Measurements from ENCODE around the gene NFKBIL1.

DNA sequence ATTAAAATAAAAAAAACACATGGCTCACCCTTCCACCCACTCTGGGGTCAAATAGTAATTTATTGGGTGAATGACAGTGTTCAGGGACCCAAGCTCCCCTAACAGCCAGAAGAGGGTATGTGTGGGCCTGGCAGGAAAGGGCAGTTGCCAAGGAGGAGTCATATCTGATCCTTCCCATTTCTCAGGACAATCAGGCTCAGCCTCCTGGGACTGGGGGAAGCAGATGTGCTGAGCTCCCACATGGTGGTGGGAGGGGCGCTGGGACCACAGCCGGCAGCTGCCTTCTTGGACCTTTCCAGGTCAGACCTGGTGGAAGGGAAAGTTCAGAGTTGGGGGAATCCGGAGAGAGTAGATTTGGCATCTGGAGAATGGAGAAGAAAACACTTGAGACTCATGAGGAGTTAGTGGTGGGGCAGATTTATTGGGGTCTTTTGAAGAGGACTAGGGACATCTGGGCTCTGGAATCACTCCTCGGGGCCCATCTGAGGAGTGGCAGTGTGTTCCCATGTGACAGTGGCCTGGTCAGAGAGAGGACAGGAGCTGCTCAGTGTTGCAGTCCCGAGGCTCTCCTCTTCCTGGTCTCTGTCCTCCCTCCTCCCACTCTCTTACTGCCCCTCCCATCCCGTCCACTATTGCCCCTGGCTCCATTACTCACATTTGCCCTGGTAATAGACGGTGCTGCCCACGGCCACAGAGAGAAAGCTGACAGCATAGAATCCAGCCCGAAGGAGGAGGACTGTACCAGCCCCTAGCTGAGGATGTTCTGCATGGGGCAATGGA lies 41.7 kb downstream of the NFKBIL1 start:
- TF ChIP-seq, protein P1, sequence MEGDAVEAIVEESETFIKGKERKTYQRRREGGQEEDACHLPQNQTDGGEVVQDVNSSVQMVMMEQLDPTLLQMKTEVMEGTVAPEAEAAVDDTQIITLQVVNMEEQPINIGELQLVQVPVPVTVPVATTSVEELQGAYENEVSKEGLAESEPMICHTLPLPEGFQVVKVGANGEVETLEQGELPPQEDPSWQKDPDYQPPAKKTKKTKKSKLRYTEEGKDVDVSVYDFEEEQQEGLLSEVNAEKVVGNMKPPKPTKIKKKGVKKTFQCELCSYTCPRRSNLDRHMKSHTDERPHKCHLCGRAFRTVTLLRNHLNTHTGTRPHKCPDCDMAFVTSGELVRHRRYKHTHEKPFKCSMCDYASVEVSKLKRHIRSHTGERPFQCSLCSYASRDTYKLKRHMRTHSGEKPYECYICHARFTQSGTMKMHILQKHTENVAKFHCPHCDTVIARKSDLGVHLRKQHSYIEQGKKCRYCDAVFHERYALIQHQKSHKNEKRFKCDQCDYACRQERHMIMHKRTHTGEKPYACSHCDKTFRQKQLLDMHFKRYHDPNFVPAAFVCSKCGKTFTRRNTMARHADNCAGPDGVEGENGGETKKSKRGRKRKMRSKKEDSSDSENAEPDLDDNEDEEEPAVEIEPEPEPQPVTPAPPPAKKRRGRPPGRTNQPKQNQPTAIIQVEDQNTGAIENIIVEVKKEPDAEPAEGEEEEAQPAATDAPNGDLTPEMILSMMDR (IDR thresholded peaks at IDR 0.05) = no peak
- TF ChIP-seq POLR2A (IDR thresholded peaks at IDR 0.05) = no peak

Measured in body of pancreas (tissue), 4 donors.